ENCODE data around the gene MOV10L1. TPM values are rescaled to one million over a fixed set of nuclear protein-coding genes. Genes with fewer than 3 reads are reported as not detected.
A peak's percentile ranks its signal among the peaks of the same experiment; 100 is the strongest.

The MOV10L1 gene
- total and polyA plus RNA-seq, 5 donors from 2014 or later: not detected

GRCh38 chr22:50171965-50172421 lies 82.2 kb downstream of the MOV10L1 start:
- peak overlapping the region in 3 of 4 donors; percentile 10 to 70 (median 39) for H3K4me3 Mint-ChIP-seq
- H3K4me3 ChIP-seq (ENCODE audit: low read depth, low read length): no peak overlapping the region
- H3K36me3 Mint-ChIP-seq: no peaks in the 10 kb centered on the region
- peaks cover 0 to 10% (median 2%) of the 10 kb centered on the region in 4 donors for H3K4me1 Mint-ChIP-seq
- no peaks in the 10 kb centered on the region for H3K9me3 Mint-ChIP-seq
- H3K27me3 ChIP-seq (ENCODE audit: control insufficient read depth, insufficient read depth, low read length): peaks cover 4% of the 10 kb centered on the region
- H3K9me3 ChIP-seq (ENCODE audit: control insufficient read depth in 2 of 2, low read length in 2 of 2): no peaks in the 10 kb centered on the region
- DNase-seq (no peak), ATAC-seq (ENCODE audit: low read depth in 2 of 2) (no peak)
- peaks cover 54% of the 10 kb centered on the region for H3K27me3 Mint-ChIP-seq
- no peaks in the 10 kb centered on the region for H3K36me3 ChIP-seq (ENCODE audit: control insufficient read depth, insufficient read depth, low read length)
- no peak overlapping the region for H3K27ac ChIP-seq (ENCODE audit: insufficient read depth, low read length, poor library complexity, severe bottlenecking)
- no peak overlapping the region for H3K27ac Mint-ChIP-seq
- H3K4me1 ChIP-seq (ENCODE audit: control insufficient read depth, insufficient read depth, low read length, poor library complexity, severe bottlenecking): no peaks in the 10 kb centered on the region

- peaks cover 39% of the 10 kb centered on the region for H3K27me3 Mint-ChIP-seq
- H3K27ac ChIP-seq (ENCODE audit: insufficient read depth, low read length, poor library complexity, severe bottlenecking): no peak overlapping the region
- H3K4me1 Mint-ChIP-seq: peaks cover 0 to 10% (median 2%) of the 10 kb centered on the region in 4 donors
- H3K4me3 ChIP-seq (ENCODE audit: low read depth, low read length): no peak overlapping the region
- H3K36me3 ChIP-seq (ENCODE audit: control insufficient read depth, insufficient read depth, low read length): no peaks in the 10 kb centered on the region
- H3K4me1 ChIP-seq (ENCODE audit: control insufficient read depth, insufficient read depth, low read length, poor library complexity, severe bottlenecking): no peaks in the 10 kb centered on the region
- H3K4me3 Mint-ChIP-seq: no peak overlapping the region
- no peaks in the 10 kb centered on the region for H3K9me3 Mint-ChIP-seq
- H3K27ac Mint-ChIP-seq: no peak overlapping the region
- H3K36me3 Mint-ChIP-seq: no peaks in the 10 kb centered on the region
- no peak for DNase-seq
- peaks cover 4% of the 10 kb centered on the region for H3K27me3 ChIP-seq (ENCODE audit: control insufficient read depth, insufficient read depth, low read length)
- no peak for ATAC-seq (ENCODE audit: low read depth in 2 of 2)
- H3K9me3 ChIP-seq (ENCODE audit: control insufficient read depth in 2 of 2, low read length in 2 of 2): no peaks in the 10 kb centered on the region
Measured at GRCh38 chr22:50173311-50173982, 83.6 kb downstream of the MOV10L1 start.

- Mint-ChIP-seq H3K27ac (no peak overlapping the region), H3K4me3 (no peak overlapping the region)
Measured at GRCh38 chr22:50173983-50174355, 84.2 kb downstream of the MOV10L1 start.

GRCh38 chr22:50174382-50175190 lies 84.8 kb downstream of the MOV10L1 start:
- Histone ChIP-seq H3K27me3 (ENCODE audit: control insufficient read depth, insufficient read depth, low read length) (no peaks in the 10 kb centered on the region), H3K9me3 (ENCODE audit: control insufficient read depth in 2 of 2, low read length in 2 of 2) (no peaks in the 10 kb centered on the region), H3K4me1 (ENCODE audit: control insufficient read depth, insufficient read depth, low read length, poor library complexity, severe bottlenecking) (no peaks in the 10 kb centered on the region), H3K4me3 (ENCODE audit: low read depth, low read length) (no peak overlapping the region), H3K36me3 (ENCODE audit: control insufficient read depth, insufficient read depth, low read length) (no peaks in the 10 kb centered on the region), H3K27ac (ENCODE audit: insufficient read depth, low read length, poor library complexity, severe bottlenecking) (no peak overlapping the region)
- no peak for DNase-seq
- Mint-ChIP-seq H3K4me3 (no peak overlapping the region), H3K4me1 (peaks cover 0 to 4% (median 0%) of the 10 kb centered on the region in 4 donors), H3K27me3 (peaks cover 28% of the 10 kb centered on the region), H3K9me3 (no peaks in the 10 kb centered on the region), H3K36me3 (no peaks in the 10 kb centered on the region), H3K27ac (no peak overlapping the region)
- no peak for ATAC-seq (ENCODE audit: low read depth in 2 of 2)

More at GRCh38 chr22:50173983-50174355, 84.2 kb downstream of the MOV10L1 start:
- DNase-seq (no peak), ATAC-seq (ENCODE audit: low read depth in 2 of 2) (no peak)
- peaks cover 34% of the 10 kb centered on the region for H3K27me3 Mint-ChIP-seq
- Histone ChIP-seq H3K9me3 (ENCODE audit: control insufficient read depth in 2 of 2, low read length in 2 of 2) (no peaks in the 10 kb centered on the region), H3K27ac (ENCODE audit: insufficient read depth, low read length, poor library complexity, severe bottlenecking) (no peak overlapping the region), H3K4me1 (ENCODE audit: control insufficient read depth, insufficient read depth, low read length, poor library complexity, severe bottlenecking) (no peaks in the 10 kb centered on the region), H3K36me3 (ENCODE audit: control insufficient read depth, insufficient read depth, low read length) (no peaks in the 10 kb centered on the region), H3K4me3 (ENCODE audit: low read depth, low read length) (no peak overlapping the region), H3K27me3 (ENCODE audit: control insufficient read depth, insufficient read depth, low read length) (peaks cover 2% of the 10 kb centered on the region)
- H3K36me3 Mint-ChIP-seq: no peaks in the 10 kb centered on the region
- no peaks in the 10 kb centered on the region for H3K9me3 Mint-ChIP-seq
- peaks cover 0 to 6% (median 1%) of the 10 kb centered on the region in 4 donors for H3K4me1 Mint-ChIP-seq

- no peaks in the 10 kb centered on the region for H3K36me3 Mint-ChIP-seq
- no peaks in the 10 kb centered on the region for H3K9me3 Mint-ChIP-seq
- peaks cover 0 to 7% (median under 1%) of the 10 kb centered on the region in 4 donors for H3K4me1 Mint-ChIP-seq
- ATAC-seq (ENCODE audit: low read depth in 2 of 2) (no peak), DNase-seq (no peak)
- no peaks in the 10 kb centered on the region for H3K27me3 ChIP-seq (ENCODE audit: control insufficient read depth, insufficient read depth, low read length)
- no peaks in the 10 kb centered on the region for H3K36me3 ChIP-seq (ENCODE audit: control insufficient read depth, insufficient read depth, low read length)
- H3K4me3 ChIP-seq (ENCODE audit: low read depth, low read length): no peak overlapping the region
- H3K27me3 Mint-ChIP-seq: peaks cover 28% of the 10 kb centered on the region
- H3K4me3 Mint-ChIP-seq: no peak overlapping the region
- no peaks in the 10 kb centered on the region for H3K4me1 ChIP-seq (ENCODE audit: control insufficient read depth, insufficient read depth, low read length, poor library complexity, severe bottlenecking)
- H3K27ac Mint-ChIP-seq: no peak overlapping the region
- no peaks in the 10 kb centered on the region for H3K9me3 ChIP-seq (ENCODE audit: control insufficient read depth in 2 of 2, low read length in 2 of 2)
- H3K27ac ChIP-seq (ENCODE audit: insufficient read depth, low read length, poor library complexity, severe bottlenecking): no peak overlapping the region
Measured at GRCh38 chr22:50175191-50175461, 85.3 kb downstream of the MOV10L1 start.

GRCh38 chr22:50175921-50176849 lies 86.4 kb downstream of the MOV10L1 start:
- no peaks in the 10 kb centered on the region for H3K9me3 ChIP-seq (ENCODE audit: control insufficient read depth in 2 of 2, low read length in 2 of 2)
- no peaks in the 10 kb centered on the region for H3K9me3 Mint-ChIP-seq
- ATAC-seq (ENCODE audit: low read depth in 2 of 2) (no peak), DNase-seq (no peak)
- H3K27ac ChIP-seq (ENCODE audit: insufficient read depth, low read length, poor library complexity, severe bottlenecking): no peak overlapping the region
- no peak overlapping the region for H3K4me3 ChIP-seq (ENCODE audit: low read depth, low read length)
- no peak overlapping the region for H3K4me3 Mint-ChIP-seq
- no peak overlapping the region for H3K27ac Mint-ChIP-seq
- H3K27me3 Mint-ChIP-seq: peaks cover 24% of the 10 kb centered on the region
- no peaks in the 10 kb centered on the region for H3K36me3 Mint-ChIP-seq
- H3K4me1 Mint-ChIP-seq: peaks cover 0 to 4% (median under 1%) of the 10 kb centered on the region in 4 donors
- H3K27me3 ChIP-seq (ENCODE audit: control insufficient read depth, insufficient read depth, low read length): no peaks in the 10 kb centered on the region
- no peaks in the 10 kb centered on the region for H3K4me1 ChIP-seq (ENCODE audit: control insufficient read depth, insufficient read depth, low read length, poor library complexity, severe bottlenecking)
- H3K36me3 ChIP-seq (ENCODE audit: control insufficient read depth, insufficient read depth, low read length): no peaks in the 10 kb centered on the region

GRCh38 chr22:50176850-50177536 lies 87.2 kb downstream of the MOV10L1 start:
- H3K27ac Mint-ChIP-seq: no peak overlapping the region
- H3K27me3 Mint-ChIP-seq: peaks cover 20% of the 10 kb centered on the region
- Histone ChIP-seq H3K27ac (ENCODE audit: insufficient read depth, low read length, poor library complexity, severe bottlenecking) (no peak overlapping the region), H3K9me3 (ENCODE audit: control insufficient read depth in 2 of 2, low read length in 2 of 2) (no peaks in the 10 kb centered on the region), H3K4me1 (ENCODE audit: control insufficient read depth, insufficient read depth, low read length, poor library complexity, severe bottlenecking) (no peaks in the 10 kb centered on the region), H3K27me3 (ENCODE audit: control insufficient read depth, insufficient read depth, low read length) (no peaks in the 10 kb centered on the region), H3K36me3 (ENCODE audit: control insufficient read depth, insufficient read depth, low read length) (no peaks in the 10 kb centered on the region), H3K4me3 (ENCODE audit: low read depth, low read length) (no peak overlapping the region)
- H3K4me3 Mint-ChIP-seq: no peak overlapping the region
- peaks cover 0 to 4% (median under 1%) of the 10 kb centered on the region in 4 donors for H3K4me1 Mint-ChIP-seq
- no peaks in the 10 kb centered on the region for H3K36me3 Mint-ChIP-seq
- no peak for DNase-seq
- no peak for ATAC-seq (ENCODE audit: low read depth in 2 of 2)
- no peaks in the 10 kb centered on the region for H3K9me3 Mint-ChIP-seq
